HEK293 (cell line): Measurements from ENCODE around the gene RALGAPA2.

Experiments
- CTCF ChIP-seq: fragments of 450-650 bp; formaldehyde crosslinking; IDR thresholded peaks from 2 replicates; pipeline ENCODE4 v1.5.1; 2016; ENCODE audit warnings: missing biosample characterization, missing genetic modification characterization
- GLIS2 ChIP-seq: fragments of 450-650 bp; formaldehyde crosslinking; IDR thresholded peaks from 2 replicates; pipeline ENCODE4 v1.5.1; 2016; ENCODE audit warnings: missing biosample characterization, missing genetic modification characterization
- ZNF274 ChIP-seq, 2 experiments: fragments of 200-500 bp in 1 of 2; fragments of 450-650 bp in 1 of 2; sonication (Bioruptor generic) in 1 of 2; formaldehyde crosslinking in 1 of 2; IDR thresholded peaks; 2 replicates each; pipeline versions ENCODE4 v1.5.1 to v1.6.1; 2014 to 2016; ENCODE audit warnings: borderline replicate concordance in 1 of 2, inconsistent platforms in 1 of 2, low read length in 1 of 2, missing biosample characterization in 1 of 2, missing genetic modification characterization in 1 of 2
- ZNF398 ChIP-seq: fragments of 450-650 bp; formaldehyde crosslinking; IDR thresholded peaks from 2 replicates; pipeline ENCODE4 v1.5.1; 2017; ENCODE audit warnings: missing biosample characterization, missing genetic modification characterization
- ZNF416 ChIP-seq: fragments of 450-650 bp; formaldehyde crosslinking; IDR thresholded peaks from 2 replicates; pipeline ENCODE4 v1.5.1; 2016; ENCODE audit warnings: missing biosample characterization, missing genetic modification characterization
- ZNF488 ChIP-seq: fragments of 450-650 bp; formaldehyde crosslinking; IDR thresholded peaks from 2 replicates; pipeline ENCODE4 v1.5.1; 2016; ENCODE audit warnings: missing biosample characterization, missing genetic modification characterization
- ZNF629 ChIP-seq: fragments of 450-650 bp; formaldehyde crosslinking; IDR thresholded peaks from 2 replicates; pipeline ENCODE4 v1.5.1; 2017; ENCODE audit warnings: missing biosample characterization, missing genetic modification characterization
- ZNF677 ChIP-seq: fragments of 450-650 bp; IDR thresholded peaks from 2 replicates; pipeline ENCODE4 v1.5.0; 2018; ENCODE audit warnings: missing biosample characterization, mild to moderate bottlenecking, missing genetic modification characterization, moderate library complexity
- ZNF692 ChIP-seq: fragments of 450-650 bp; formaldehyde crosslinking; IDR thresholded peaks from 2 replicates; pipeline ENCODE4 v1.5.1; 2016; ENCODE audit warnings: missing biosample characterization, missing genetic modification characterization
- ZSCAN5A ChIP-seq: fragments of 450-650 bp; formaldehyde crosslinking; IDR thresholded peaks from 2 replicates; pipeline ENCODE4 v1.5.1; 2016; ENCODE audit warnings: missing biosample characterization, missing genetic modification characterization

- no peak for TF ChIP-seq CTCF (tag by site-specific recombination)
- no peak for TF ChIP-seq ZSCAN5A
- no peak for TF ChIP-seq ZNF692 (tag by site-specific recombination)
- no peak for TF ChIP-seq ZNF274 (IDR thresholded peaks at IDR 0.05; ENCODE audit: low read length)
- no peak for TF ChIP-seq ZNF274 (tag by site-specific recombination; IDR thresholded peaks at IDR 0.05; ENCODE audit: borderline replicate concordance)
- TF ChIP-seq ZNF677: no peak
- TF ChIP-seq GLIS2: no peak
- no peak for TF ChIP-seq ZNF398 (tag by site-specific recombination)
- TF ChIP-seq ZNF416: no peak
- TF ChIP-seq ZNF629: no peak
- TF ChIP-seq ZNF488 (tag by site-specific recombination): no peak
These were observed 284.4 kb downstream of the RALGAPA2 start for GRCh38 chr20:20428067-20428466.
